HPDE6-E6E7 (cell line): ENCODE results near the gene RAPSN.

Experiments
- DNase-seq: peaks from one replicate; pipeline ENCODE4 v3.0.0; 2011; ENCODE audit warnings: missing footprints; ENCODE audit errors: extremely low spot score

Gene RAPSN

DNA sequence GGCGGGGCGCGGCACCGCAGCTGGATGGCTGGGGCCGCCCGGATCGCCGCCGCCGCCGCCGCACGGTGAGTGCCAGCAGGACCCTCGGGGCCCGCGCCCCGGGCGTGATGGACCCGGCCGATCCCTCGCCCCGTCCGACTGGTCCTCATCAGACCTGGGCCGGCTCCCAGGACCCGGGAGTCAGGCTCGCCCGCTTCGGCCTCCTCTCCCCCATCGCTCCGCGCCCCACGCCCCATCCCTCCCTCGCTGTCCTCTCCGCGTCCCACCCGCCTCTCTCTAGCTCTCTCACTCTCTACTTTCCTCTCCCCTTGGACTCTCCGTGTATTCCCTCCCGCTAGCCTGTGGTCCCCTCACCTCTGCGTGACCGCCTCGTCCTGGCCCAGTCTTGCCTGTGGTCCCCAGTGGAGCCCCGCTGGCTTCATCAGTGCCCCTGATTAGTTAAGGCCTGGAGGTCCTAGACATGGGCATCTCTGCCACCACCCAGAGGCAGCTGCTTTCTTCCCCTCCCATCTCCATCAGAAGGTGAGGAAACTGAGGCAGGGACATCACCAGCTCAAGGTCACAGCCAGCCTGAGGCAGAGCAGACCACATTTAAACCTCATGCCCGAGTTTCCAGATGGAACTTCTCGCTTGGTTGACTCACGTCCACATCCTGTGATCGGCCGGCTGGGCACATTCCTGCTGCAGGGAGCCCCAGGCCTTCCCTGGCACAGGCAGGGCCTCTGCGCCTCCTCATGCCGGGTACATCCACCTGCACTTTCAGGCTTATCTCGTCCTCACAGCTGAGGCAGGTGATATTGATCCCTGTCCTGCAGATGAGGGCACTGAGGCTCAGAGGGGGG is 40.1 kb downstream of the RAPSN start:
- DNase-seq = peak; percentile 86

DNA sequence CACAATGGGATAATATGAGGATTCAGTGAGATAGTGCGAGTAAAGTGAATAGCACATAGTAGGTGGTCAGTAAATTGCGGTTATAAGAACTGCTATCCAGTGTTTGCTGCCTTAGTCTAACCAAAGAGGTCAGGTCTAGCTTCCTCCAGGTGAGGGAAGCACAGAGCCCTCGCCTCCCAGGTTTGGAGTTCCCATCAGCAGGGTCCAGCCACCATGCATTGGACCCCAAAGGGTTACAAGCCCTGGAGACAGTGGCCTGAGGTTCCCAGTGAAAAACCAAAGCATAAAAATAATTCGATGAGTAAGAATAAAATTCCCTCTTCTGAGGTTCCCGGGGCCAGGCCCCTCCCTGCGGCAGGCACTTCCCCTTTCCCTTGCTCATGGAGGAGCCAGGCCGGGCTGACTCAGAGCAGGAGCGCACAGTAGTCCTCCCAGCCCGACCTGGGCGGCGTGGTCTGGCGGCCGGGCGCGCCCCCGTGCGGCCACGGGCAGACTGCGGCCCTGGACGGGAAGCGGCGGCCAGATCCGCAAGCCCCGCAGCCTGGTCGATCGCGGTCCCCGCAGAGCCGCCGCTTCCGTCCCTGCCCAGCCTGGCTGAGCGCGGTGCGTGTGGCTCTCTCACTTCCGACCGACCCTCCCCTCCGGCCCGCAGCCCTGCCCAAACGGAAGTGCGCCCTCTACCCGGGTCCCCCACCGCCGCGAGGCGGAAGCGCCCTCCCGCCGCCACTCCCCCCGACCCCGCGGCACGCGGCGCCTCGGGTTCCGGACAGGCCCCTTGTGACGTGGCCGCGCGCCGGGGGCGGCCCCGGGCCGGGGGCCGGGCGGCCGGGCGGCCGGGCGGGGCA is 41.0 kb downstream of the RAPSN start, which contains the start of gene SLC39A13:
TSS of gene SLC39A13 (plus strand) at position 845 of the 845 bp plus-strand sequence. CDS start 1,505 bp downstream, outside the sequence.
- DNase-seq = peak; percentile 98

DNA sequence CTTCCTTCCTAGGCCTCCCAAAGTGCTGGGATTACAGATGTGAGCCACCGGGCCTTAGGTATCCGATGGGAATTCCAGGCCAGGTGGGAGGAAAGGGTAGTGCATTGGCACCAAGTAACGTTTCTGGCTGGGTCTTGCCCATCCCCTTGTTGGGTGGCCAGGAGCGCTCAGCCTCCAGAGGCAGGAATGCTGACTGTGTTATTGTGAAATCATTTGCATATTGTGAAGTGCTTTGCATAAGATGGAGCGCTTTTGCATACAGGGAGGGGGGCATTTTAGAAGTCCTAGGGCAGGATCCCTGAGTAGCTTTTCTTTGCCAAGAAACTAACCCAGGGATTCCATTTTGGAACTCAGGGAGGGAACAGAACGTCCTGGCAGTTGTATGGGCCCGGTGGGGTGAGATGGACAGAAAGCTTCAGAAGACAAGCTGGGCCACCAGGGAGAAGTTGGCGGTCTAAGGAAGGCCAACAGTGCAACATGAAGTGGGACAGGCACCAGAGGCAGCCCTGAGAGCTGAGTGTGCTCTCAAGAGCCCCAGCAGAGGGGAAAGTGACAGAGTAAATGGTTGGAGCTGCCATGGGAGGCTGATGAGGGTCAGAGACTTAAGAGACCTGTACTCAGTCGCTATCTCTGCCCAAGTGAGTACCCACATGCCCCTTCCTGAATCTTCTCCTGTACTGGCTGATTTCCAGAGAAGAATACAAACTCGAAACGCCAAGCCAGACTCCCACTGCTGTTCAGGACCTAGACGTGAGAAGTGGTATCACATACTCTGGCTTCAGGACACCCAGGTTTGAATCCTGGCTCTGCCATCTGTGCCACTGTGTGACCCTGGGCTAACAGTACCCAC is 41.8 kb downstream of the RAPSN start:
- DNase-seq = no peak

- DNase-seq = no peak
Measured at GRCh38 chr11:47403571-47403970, 45.4 kb downstream of the RAPSN start.

GRCh38 chr11:47403135-47403534 is 45.8 kb downstream of the RAPSN start:
- no peak for DNase-seq

GRCh38 chr11:47400768-47401279 is 48.1 kb downstream of the RAPSN start:
- no peak for DNase-seq

DNA sequence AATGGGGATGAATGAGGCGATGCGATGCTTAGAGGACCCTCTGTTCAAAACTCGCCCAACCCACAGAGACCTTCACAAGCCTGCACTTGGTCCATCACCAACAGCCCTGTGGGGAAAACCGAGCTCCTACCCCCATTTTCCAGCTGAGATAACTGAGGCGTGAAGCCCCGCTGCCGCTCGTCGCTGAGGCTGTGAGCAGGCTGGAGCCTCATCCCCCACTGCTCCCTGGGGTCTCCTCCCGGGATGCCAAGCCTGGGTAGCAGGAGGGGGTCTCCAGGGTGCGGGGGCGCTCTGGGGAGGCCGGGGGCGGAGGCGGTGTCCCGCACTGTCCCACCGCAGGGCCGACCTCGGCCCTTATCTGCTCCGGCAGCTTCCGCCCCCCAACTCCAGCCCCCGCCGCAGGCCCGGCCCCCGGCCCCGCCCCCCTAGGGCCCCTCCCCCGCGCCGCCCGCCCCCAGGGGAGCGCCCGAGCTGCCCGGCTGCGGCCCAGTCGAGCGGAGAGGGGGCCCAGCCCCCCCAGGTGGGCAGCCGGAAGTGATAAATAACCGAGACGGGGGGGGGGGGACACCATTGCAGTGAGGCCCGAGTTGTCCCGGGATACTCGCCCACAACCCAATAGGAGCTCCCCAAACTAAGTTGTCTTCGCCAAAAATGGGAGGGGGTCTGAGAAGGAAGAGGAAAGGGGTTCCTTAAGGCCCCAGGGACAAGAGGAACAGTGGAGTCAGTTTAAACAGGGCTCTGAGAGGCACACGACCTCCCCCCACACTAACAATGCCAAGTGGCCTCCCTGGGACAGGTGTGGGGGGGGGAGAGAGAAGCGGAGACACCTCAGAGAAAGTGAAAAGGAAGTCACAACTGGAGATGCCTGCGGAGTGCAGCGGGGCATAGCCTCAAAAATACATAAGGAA is 48.8 kb downstream of the RAPSN start:
- DNase-seq = no peak

DNA sequence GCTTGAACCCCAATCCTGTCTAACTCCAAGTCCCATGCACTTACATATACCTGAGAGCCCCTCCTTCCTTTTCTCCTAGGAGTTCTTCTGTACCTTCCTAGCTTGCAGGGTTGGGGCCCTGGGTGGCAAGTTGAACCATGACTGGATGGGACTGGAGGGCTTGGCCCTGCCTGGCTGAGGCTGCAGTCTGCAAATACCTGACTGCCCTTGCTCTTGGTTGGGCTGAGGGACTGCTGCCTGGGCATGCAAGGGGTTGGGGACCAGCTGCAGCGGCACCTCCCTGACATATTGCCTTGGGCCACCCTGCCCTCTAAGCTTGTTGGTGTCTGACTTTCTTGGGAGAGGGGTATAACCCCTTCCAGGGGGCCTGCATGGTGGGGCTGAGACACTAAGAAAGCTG is 50.4 kb downstream of the RAPSN start:
- DNase-seq = no peak

GRCh38 chr11:47398011-47398410 is 50.9 kb downstream of the RAPSN start:
- no peak for DNase-seq

DNA sequence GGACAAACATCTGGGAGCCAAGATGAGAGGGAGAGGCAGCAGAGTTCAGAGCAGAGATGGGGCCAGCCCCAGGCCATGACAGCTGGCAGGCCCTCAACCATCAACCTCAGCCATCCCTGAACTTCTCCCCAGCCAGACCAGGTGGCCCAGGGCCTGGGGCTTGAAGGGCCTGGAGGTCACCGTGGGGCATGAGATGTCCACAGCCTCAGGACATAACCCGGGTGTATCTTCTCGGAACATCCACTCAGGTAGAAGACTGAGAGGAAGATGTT is 53.0 kb downstream of the RAPSN start:
- DNase-seq = no peak

GRCh38 chr11:47395223-47396048 is 53.5 kb downstream of the RAPSN start:
- DNase-seq = no peak

- no peak for DNase-seq
Measured at GRCh38 chr11:47394322-47395222, 54.4 kb downstream of the RAPSN start.

DNA sequence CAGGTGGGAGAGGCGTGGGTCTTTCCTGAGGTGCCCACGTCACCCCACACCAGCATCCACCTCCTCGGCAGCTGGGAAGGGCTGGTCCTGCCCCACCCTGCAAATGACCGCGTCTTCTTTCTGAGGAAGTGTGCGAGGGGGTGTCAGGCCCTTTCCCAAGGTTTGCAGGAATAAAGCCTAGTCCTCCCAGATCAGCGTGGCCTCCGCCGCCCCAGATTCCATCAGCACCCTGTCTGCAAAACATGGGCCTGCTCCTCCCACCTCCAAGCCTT is 55.0 kb downstream of the RAPSN start:
- no peak for DNase-seq

- no peak for DNase-seq
Measured at GRCh38 chr11:47393163-47394049, 55.5 kb downstream of the RAPSN start.

- no peak for DNase-seq
Measured at GRCh38 chr11:47392546-47393162, 56.3 kb downstream of the RAPSN start.

GRCh38 chr11:47391711-47392432 is 57.1 kb downstream of the RAPSN start:
- DNase-seq = no peak

- DNase-seq = no peak
Measured at GRCh38 chr11:47391077-47391583, 57.8 kb downstream of the RAPSN start.
